Activated CD4-positive, alpha-beta T cell treated with anti-CD3 and anti-CD28 coated beads, Interleukin-10, Interleukin-2, amounts not matched to agents 100 ng/mL and 50 ng/mL, durations not matched to agents 16 hours and 8 hours (primary cell): ENCODE data around the gene STAT6.

ENCODE experiments used
- DNase-seq: peaks from one replicate; pipeline ENCODE4 v3.0.0-alpha.2; 2020

STAT6 gene

DNA sequence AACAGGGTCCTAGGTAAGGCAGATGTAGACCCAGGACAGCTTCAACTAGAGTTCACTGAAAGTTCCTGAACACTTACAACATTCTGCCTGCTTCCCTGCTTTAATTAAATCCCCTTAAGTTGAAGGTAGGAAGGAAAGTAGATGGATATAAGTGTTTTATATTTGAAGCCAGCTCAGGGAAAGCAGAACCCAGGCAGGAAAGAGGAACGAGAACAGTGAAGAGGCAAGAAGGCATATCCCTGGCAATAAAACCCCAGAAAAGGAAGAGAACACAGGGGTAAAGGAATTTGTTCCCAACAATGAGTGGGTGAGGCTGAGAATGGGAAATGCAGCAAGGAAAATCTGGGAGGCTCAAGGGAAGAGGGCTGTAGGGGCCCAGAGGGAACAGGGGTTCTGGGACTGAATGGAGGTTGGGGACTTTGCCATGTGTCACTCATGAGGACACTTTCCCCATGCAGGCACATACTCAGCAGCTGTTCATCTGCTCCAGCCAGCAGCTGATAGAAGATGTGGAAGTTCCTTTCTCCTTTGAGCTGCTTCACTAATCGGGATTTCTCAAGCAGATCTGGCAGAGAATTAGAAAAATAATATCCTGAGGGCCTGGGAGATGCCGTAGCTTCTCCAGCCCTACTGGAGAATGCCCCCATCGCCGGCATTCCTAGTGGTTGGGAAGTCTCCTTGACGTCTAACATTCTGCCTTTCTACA lies 64.9 kb downstream of the STAT6 start:
- DNase-seq: no peak
